ENCODE data around the gene ZFPM1. TPM values are rescaled to one million over a fixed set of nuclear protein-coding genes. Genes with fewer than 3 reads are reported as not detected.

Gene ZFPM1
- total RNA-seq, 4 donors from 2014 or later = 0.40 to 1.4 (median 0.59) TPM

GRCh38 chr16:88539652-88540345 is 86.7 kb downstream of the ZFPM1 start:
- Histone ChIP-seq H3K27ac (no peak overlapping the region), H3K27me3 (peaks cover 51% of the 10 kb centered on the region)
- 0 to 20% methylated on average over 1 to 4 of the region's 26 CpGs for WGBS, 2 donors (ENCODE audit: low coverage in 1 of 2)

DNA sequence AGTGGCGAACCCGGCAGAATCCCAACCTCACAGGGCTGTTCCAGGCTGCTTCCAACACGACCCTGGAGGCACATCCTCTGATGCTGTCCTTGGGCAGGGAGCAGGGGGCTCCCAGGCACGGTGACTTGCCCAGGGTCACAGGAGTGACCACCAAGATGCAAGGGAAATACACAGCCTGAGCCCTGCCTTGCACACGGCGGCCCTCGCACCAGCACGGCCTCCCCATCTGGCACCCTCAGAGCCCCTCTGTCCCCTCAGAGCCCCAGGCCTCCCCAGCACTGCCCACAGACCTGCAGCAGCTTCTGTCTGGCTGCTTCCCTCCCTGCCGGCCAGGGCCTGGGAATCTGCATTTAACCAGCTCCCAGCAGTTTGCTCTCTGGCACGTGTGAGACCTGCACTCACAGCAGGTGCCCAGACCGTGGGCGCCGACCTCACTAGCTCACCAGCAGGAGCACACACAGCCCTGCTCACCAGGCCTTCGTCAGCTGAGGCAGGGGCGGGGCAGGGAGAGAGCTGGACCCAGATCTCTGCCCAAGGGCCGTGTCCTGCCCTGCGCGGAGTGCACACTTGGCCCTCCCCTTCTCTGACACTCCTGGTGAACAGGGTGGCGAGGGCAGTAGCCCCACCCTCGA is 87.4 kb downstream of the ZFPM1 start:
- Histone ChIP-seq H3K27ac (no peak overlapping the region), H3K4me3 (no peak overlapping the region), H3K36me3 (no peaks in the 10 kb centered on the region), H3K4me1 (peaks cover 0 to 5% (median 2%) of the 10 kb centered on the region in 3 donors), H3K27me3 (peaks cover 56% of the 10 kb centered on the region), H3K9me3 (peaks cover 0 to 37% (median 0%) of the 10 kb centered on the region in 3 donors)
- WGBS, 2 donors (ENCODE audit: low coverage in 1 of 2) = 60 to 62% methylated on average over 4 to 9 of the region's 20 CpGs
- no peak for TF ChIP-seq EP300 (IDR thresholded peaks at IDR 0.05)
- TF ChIP-seq POLR2A (IDR thresholded peaks at IDR 0.05) = no peak
- no peak for TF ChIP-seq POLR2AphosphoS5 (IDR thresholded peaks at IDR 0.05)
- TF ChIP-seq CTCF (IDR thresholded peaks at IDR 0.05) = no peak
- ATAC-seq = no peak

More at GRCh38 chr16:88539652-88540345, 86.7 kb downstream of the ZFPM1 start:
- no peak for ATAC-seq
- no peaks in the 10 kb centered on the region for H3K36me3 ChIP-seq
- no peak overlapping the region for H3K4me3 ChIP-seq
- peaks cover 0 to 12% (median 8%) of the 10 kb centered on the region in 3 donors for H3K4me1 ChIP-seq
- TF ChIP-seq POLR2A (IDR thresholded peaks at IDR 0.05) (no peak), CTCF (IDR thresholded peaks at IDR 0.05) (no peak), EP300 (IDR thresholded peaks at IDR 0.05) (no peak), POLR2AphosphoS5 (IDR thresholded peaks at IDR 0.05) (no peak)
- peaks cover 0 to 31% (median 0%) of the 10 kb centered on the region in 3 donors for H3K9me3 ChIP-seq

DNA sequence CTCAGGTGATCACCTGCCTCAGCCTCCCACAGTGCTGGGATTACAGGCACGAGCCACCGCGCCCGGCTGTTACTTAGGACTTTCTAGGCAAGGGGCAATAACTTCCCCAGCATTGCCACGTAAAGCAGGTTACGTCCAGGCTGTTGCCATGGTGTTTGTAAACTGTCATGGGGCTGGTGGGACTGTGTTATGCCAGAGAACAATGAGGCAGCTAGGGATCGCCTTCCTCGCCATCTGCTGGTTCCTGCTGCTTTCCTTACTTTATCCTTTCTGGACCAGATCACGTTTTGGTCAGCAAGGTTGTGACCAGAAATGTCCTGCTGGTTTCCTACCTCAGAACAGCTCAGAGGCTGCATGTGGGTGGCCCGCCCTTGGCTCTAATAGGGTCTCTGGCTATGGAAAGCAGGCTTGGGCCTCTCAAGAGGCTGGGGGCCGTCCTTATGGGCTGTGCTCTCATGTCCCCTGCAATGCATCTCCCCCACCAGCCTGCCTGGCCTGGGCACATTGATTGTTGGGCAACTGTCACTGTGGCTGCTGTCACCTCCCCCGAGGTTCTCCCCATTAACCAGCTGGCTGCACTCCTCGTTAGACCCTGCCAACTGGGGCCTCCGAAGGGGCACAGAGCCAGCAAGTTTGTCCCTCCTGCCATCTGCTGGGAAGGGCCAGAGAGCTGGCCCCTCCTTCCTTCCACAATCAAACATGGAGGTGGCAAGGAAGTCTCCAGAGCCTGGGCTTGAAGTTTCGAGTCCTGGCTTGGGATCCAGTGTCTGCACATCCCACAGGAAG is 88.9 kb downstream of the ZFPM1 start:
- 52 to 56% methylated on average over 3 to 4 of the region's 15 CpGs for WGBS, 2 donors (ENCODE audit: low coverage in 1 of 2)
- H3K27me3 ChIP-seq = peaks cover 68% of the 10 kb centered on the region
- H3K4me3 ChIP-seq = no peak overlapping the region
- no peak for ATAC-seq
- peaks cover 0 to 37% (median 0%) of the 10 kb centered on the region in 3 donors for H3K9me3 ChIP-seq
- H3K36me3 ChIP-seq = no peaks in the 10 kb centered on the region
- no peak for TF ChIP-seq CTCF (IDR thresholded peaks at IDR 0.05)
- no peak for TF ChIP-seq EP300 (IDR thresholded peaks at IDR 0.05)
- TF ChIP-seq POLR2AphosphoS5 (IDR thresholded peaks at IDR 0.05) = no peak
- TF ChIP-seq POLR2A (IDR thresholded peaks at IDR 0.05) = no peak
- H3K27ac ChIP-seq = no peak overlapping the region
- H3K4me1 ChIP-seq = no peaks in the 10 kb centered on the region

DNA sequence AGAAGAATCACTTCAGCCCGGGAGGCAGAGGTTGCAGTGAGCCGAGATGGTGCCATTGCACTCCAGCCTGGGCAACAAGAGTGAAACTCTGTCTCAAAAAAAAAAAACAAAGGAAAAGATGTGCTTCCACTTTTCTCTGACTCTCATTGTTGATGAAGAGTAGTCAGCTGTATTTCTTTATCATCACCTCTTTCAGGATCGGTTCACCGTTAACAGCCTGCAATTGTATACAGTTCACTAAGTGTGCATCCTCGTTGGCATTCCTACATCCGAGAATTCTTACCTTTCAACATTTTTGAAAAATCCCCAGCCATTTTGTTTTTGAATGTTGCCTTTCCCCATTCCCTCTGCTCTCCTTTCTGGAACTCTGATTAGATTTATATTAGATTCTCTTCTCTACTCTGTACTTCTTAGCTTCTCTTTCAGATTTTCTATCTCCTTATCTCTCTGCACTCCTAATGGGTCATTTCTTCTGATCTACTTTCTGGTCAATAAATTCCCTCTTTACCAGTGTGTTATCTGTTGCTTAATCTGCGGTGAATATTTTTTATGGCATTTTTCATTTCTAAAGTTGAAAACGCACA is 90.2 kb downstream of the ZFPM1 start:
- Histone ChIP-seq H3K4me3 (no peak overlapping the region), H3K4me1 (no peaks in the 10 kb centered on the region), H3K36me3 (no peaks in the 10 kb centered on the region), H3K27ac (no peak overlapping the region), H3K9me3 (peaks cover 0 to 37% (median 0%) of the 10 kb centered on the region in 3 donors), H3K27me3 (peaks cover 70% of the 10 kb centered on the region)
- 78 to 82% methylated on average over 7 to 8 of the region's 8 CpGs for WGBS, 2 donors (ENCODE audit: low coverage in 1 of 2)
- TF ChIP-seq POLR2A (IDR thresholded peaks at IDR 0.05) = no peak
- TF ChIP-seq EP300 (IDR thresholded peaks at IDR 0.05) = no peak
- TF ChIP-seq POLR2AphosphoS5 (IDR thresholded peaks at IDR 0.05) = no peak
- no peak for TF ChIP-seq CTCF (IDR thresholded peaks at IDR 0.05)
- ATAC-seq = no peak
